ENCODE results near the gene DNAJC4.

The DNAJC4 gene

DNA sequence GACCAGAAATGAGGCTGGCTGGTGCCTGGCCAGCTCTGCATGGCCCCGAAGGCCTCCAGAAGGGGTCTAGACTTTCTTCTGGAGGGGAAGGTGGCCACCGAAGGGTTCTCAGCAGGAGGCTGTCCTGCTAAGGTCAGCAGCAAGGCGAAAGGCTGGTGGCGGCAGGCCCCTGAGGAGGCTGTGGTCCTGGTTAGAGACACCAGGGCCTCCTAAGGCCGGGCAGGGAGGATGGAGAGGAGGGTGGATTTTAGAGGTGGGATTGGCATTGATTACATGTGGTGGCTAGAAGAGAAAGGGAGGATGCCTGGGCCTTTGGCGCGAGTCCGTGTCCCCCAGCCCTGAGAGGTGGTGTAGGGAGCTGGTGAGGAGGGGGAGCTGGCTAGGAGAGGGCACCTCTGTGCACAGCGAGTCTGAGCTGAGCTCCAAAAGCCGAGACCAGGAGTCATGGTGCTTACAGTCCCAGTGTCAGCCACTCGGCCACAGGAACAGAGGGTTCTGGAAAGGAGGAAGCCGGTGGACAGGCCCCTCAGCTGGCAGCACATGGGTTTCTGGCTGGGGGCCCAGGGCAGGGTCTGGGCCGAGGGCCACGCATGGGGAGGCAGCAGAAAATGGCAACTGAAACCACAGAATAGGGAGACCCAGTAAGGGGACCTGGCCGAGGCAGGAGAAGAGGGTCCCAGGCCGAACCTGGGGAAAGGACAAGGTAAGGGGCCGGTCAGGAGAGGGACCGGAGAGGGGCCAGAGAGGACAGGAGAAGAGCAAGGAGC is 21.4 kb upstream of the DNAJC4 start:
- DNase-seq, result no peak

DNA sequence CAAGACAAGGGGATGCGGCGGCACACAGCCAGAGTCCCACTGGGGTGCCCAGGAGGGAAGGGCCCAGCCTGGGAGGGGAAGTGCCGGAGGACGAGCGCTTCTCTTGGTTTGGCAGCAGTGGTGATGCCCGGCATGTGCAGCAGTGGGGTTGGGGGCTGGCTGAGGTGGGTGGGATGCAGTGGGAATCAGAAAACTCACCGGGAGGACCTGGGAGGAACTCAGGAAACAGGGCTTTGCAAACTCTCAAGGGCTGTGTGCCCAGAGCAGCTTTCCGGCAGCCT is 20.8 kb upstream of the DNAJC4 start:
- no peak for DNase-seq

DNA sequence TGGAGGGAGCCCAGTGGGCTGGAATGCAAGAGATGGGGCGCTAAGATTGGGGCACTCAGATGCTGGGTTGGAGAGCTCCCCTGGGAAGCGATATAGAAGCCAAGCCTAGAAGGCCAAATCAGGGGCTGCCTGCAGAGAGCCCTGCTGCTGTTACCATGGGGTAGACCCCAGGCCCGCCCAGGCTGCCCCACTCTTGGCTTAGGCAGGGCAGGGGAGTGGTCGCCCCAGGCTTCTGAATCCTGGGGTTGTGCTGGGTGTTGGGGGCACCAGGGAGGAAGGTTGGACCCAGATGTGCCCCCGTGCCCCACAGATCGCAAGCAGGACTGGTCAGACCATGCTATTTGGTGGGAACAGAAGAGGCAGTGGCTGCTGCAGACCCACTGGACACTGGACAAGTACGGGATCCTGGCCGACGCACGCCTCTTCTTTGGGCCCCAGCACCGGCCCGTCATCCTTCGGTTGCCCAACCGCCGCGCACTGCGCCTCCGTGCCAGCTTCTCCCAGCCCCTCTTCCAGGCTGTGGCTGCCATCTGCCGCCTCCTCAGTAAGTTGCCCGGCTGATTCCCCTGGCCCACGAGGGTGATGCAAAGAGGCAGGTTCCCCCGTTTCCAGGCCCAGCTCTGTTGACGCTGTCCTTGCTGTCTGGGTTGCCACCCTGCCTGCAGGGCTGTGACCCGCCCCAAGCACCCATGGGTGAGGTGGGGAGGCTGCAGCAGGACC is 19.9 kb upstream of the DNAJC4 start:
- no peak for DNase-seq

DNA sequence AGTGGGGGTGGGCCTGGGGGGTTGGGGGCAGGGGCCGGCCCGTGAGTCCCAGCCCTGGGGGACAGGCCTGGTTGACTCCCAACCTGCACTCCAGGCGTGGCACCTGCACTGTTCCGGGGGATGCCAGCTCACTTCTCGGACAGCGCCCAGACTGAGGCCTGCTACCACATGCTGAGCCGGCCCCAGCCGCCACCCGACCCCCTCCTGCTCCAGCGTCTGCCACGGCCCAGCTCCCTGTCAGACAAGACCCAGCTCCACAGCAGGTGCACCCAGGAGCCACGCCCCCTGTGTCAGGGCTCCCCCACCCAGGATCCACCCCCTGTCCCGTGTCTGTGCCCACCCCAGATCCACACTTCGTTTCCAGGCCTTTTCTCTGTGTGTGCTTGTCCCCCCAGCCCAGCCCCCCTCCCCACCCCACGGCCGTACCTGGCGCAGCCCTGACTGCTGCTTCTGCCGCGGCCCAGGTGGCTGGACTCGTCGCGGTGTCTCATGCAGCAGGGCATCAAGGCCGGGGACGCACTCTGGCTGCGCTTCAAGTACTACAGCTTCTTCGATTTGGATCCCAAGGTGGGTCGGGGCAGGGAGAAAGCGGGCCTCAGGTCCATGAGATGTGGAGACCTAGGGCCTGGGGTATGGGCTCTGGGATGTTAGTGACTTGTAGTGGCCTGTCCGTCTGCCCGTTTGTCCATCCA is 19.0 kb upstream of the DNAJC4 start:
- DNase-seq, result no peak

DNA sequence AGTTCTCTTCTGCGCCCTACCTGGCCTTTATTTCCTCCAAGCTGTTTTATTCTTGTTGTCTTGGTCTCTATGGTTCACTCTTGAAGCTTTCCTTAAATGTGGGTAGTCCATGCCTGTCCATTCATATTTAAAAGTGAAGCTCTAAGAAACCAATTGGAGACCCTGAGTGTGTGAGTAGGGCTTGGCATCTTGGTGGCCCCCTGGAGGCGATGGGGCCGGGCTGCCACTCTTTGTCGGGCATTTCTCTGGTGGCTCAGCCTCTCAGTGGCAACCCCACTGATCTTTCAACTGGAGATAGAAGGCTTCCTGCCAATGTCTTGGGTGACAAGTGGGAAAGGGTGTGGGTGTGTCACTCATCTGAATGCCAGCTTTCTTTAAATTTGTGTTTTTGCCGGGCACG is 13.5 kb upstream of the DNAJC4 start:
- no peak for DNase-seq

DNA sequence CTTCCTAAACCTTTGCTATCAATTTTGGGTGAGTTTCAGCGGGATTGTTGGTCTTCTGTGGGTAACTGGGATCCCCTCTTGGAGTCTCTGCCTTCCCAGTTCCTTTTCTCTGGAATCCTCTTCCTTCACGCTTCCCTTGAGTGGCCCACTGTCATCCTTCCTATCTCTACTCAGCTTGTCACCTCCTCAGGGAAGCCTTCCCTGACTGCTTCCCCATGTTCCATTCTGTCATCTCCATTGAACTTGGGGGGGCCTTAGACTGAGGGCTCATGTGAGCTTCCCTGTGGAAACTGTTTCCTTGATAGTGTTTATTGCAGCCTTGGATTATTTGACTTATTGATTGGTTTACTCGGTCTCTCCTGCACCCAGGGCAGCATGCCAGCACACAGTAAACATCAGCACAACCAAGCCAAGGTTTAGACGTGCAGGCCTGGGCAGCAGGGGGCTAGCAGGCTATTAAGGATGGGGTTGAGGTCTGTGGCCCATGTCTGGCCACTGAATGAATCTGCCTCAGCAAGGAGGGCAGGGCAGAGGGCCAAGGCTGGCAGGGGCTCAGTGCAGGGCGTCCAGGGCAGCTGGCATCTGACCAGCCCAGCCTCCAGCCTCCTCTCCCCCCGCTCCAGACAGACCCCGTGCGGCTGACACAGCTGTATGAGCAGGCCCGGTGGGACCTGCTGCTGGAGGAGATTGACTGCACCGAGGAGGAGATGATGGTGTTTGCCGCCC is 11.6 kb upstream of the DNAJC4 start:
- DNase-seq, result no peak

DNA sequence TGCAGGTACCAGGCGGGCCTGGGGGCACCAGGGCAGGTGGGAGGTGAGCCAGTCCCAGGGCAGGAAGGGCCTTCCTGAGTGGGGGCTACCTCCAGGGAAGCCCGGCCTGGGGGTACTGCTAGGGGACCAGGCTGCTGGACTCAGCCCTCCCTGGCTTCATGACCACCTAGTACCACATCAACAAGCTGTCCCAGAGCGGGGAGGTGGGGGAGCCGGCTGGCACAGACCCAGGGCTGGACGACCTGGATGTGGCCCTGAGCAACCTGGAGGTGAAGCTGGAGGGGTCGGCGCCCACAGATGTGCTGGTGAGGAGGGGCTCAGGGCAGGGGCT is 11.0 kb upstream of the DNAJC4 start:
- no peak for DNase-seq

DNA sequence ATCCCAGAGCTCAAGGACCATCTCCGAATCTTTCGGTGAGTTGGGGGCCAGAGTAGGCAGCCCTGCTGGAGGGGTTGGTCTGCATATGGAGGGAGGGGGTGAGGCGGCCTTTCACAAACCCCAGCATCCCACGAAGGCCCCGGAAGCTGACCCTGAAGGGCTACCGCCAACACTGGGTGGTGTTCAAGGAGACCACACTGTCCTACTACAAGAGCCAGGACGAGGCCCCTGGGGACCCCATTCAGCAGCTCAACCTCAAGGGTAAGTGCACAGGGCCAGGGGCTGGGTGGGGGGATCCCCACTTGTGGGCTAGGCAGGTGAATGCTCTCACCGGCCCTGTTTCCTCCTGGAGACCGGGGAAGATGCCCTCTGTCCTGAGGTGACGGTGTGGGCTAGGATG is 10.6 kb upstream of the DNAJC4 start:
- DNase-seq, result no peak

DNA sequence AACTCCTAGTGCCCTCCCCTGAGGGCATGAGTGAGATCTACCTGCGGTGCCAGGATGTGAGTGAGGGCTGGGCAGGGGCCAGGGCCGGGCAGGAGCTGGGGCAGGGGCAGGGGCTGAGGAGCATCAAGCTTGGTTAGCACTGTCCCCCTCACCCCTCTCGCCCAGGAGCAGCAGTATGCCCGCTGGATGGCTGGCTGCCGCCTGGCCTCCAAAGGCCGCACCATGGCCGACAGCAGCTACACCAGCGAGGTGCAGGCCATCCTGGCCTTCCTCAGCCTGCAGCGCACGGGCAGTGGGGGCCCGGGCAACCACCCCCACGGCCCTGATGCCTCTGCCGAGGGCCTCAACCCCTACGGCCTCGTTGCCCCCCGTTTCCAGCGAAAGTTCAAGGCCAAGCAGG is 10.1 kb upstream of the DNAJC4 start:
- DNase-seq, result no peak

DNA sequence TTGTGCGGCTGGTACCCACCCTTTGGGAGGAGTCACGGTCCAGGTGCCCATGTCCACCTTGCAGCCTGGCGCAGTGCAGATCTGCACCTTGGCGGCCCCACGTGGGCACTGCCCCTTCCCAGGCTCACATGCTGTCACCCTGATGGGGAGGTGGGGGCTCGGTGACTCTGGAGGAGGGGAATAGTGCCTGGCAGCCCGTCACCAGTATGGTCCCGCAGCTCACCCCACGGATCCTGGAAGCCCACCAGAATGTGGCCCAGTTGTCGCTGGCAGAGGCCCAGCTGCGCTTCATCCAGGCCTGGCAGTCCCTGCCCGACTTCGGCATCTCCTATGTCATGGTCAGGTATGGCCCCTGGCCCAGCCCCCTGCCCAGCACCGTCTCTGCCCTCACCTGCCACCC is 9.6 kb upstream of the DNAJC4 start:
- no peak for DNase-seq

DNA sequence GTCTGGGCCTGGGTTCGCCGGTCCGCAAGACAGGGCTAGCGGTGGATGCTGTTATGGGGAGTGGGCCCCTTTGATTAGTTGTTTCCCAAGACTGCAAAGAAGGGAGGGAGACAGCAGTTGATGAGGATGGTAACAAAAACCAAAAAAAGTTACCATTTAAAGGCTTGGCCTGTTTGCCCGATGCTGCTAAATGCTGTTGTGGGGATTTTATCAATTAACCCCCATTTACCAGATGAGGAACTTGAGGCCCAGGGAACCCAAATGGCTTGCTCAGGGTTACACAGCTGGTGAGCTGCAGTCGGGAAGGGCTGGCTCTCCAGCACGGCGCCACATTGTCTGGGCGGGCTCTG is 7.7 kb upstream of the DNAJC4 start:
- DNase-seq, result no peak

DNA sequence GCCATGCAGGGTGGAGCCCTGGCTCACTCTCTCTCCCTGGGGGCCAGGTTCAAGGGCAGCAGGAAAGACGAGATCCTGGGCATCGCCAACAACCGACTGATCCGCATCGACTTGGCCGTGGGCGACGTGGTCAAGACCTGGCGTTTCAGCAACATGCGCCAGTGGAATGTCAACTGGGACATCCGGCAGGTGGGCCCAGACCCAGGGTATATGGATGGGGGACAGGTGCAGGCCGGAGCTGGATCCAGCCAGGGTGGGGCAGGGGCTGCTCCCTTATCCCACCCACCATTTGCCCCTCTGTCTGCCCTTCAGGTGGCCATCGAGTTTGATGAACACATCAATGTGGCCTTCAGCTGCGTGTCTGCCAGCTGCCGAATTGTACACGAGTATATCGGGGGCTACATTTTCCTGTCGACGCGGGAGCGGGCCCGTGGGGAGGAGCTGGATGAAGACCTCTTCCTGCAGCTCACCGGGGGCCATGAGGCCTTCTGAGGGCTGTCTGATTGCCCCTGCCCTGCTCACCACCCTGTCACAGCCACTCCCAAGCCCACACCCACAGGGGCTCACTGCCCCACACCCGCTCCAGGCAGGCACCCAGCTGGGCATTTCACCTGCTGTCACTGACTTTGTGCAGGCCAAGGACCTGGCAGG is 7.2 kb upstream of the DNAJC4 start:
- DNase-seq, result no peak

DNA sequence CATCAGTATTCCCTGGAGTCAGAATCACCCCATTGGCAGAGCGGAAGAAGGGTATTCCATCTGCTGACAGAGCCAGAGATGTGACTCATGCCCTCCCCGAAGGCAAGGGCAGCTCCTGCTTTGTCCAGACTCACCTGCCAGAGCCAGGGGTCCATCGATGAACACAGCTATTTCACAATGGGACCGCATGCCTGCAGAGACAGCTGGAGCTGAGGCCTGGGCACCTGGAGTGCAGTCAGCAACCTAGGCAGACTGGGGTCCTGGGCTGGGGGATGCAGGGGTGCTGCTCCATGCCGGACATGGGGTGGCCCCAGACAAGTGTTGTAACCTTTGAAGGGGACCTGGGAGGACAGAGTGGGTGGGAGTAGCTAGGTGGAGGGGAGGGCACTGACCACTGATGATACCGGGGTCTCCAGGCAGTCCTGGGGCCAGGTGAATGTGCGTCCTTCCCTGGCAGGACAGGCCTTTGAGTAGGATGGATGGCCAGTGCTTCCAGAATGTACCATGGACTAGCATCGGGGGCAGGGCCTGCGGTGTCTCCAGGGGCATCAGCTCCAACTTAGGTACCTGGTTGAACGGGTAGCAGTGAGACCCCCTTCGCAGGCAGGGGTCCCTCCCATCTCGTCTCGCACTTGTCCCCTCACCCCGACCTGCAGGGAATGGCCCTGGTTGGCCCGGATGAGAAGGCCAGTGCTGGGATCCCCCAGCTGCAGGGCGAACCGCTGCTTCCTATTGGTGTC is 6.0 kb upstream of the DNAJC4 start:
- DNase-seq, result no peak

DNA sequence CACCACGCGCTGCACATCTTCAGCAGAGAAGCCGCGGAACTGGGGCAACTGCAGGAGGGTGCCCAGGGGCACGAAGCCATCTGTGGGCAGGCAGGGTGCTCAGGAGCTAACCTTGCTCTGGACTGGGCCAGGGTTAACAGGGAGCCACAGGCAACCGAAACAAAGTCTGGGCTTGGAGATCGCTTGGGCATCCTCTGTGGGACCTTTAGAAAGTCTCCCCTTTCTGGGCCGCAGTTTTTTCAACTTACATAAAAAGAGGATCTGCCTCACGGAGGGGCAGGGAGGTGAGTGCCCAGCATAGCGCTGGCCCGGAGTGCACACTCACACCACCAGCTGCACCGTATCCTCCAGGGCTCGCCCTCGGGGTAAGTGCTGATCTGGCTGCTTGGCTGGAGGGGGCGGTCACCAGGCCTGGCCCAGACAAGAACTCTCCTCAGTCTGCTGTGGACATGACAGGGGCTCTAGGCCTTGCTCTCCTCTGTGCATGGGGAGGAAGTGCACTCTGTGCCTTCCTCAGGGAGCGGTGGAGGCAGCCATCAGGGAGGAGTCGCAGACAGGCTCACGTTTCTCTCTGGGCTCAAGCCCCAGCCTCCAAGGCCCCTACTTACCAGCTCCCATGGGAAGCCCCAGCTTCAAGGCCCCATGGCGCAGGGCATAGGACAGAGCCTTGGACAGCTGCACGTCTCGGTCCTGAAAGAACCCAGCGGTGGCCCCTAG is 5.3 kb upstream of the DNAJC4 start:
- DNase-seq, result no peak

DNA sequence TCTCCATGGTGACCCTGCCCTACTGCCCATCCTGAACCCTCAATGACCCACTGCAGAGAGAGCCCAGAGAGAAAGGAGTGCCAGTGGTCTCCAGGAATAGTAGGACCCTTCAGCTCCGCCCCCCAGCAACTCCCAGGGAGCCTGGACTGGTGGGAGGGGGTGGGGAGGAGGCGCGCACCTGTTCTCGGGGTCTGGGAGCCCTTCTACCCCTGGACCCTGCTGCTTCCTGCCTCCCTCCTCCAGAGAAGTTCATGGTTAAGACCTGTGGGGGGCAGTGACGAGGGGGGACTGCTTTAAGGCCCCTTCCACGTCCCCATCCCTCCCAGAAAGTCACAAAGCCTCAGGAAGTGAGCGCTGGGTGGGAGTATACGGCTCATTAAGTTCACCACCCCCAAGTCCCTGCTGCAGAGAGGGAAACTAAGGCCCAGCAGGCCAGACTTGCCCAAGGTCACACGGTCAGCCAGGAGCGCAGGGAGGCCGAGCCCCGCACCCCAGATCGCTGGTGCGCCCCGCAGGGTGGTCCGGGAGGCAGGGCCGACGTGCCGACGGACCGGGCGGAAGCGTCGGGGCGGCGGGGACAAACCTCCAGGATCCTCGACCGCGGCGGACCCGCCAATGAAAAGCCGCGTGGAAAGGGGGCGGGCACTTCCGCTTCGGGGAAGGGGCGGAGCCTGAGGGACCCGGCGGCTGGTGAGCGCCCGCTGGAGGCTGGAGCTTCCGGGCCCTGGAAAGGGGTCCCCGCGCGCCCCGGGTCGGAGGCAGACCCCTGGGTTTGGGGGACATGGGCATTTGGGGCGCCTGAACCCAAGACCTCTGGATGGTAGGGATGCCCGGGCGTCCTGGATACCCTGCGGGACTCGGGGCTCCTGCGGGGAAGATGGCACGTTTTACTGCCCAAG is 4.5 kb upstream of the DNAJC4 start, which contains the start of the genes NUDT22 and TRPT1:
Gene NUDT22 (plus strand): TSS at position 667 of the 899 bp plus-strand sequence. CDS start 379 bp downstream, outside the sequence.
Gene TRPT1 (minus strand): TSS at position 579 of the 899 bp plus-strand sequence. CDS start 326 bp downstream, at position 253.
- DNase-seq, result peak; percentile 89

DNA sequence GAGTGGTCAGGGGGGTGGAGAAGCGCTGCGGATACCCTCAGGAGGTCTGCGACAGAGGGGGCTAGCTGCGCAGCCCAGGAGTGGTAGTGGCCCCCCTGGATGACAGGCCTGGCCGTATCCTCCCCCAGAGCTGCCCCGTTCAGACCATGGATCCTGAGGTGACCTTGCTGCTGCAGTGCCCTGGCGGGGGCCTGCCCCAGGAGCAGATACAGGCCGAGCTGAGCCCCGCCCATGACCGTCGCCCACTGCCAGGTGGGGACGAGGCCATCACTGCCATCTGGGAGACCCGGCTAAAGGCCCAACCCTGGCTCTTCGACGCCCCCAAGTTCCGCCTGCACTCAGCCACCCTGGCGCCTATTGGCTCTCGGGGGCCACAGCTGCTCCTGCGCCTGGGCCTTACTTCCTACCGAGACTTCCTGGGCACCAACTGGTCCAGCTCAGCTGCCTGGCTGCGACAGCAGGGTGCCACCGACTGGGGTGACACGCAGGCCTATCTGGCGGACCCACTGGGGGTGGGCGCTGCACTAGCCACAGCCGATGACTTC is 3.8 kb upstream of the DNAJC4 start:
- peak; percentile 75 for DNase-seq

DNA sequence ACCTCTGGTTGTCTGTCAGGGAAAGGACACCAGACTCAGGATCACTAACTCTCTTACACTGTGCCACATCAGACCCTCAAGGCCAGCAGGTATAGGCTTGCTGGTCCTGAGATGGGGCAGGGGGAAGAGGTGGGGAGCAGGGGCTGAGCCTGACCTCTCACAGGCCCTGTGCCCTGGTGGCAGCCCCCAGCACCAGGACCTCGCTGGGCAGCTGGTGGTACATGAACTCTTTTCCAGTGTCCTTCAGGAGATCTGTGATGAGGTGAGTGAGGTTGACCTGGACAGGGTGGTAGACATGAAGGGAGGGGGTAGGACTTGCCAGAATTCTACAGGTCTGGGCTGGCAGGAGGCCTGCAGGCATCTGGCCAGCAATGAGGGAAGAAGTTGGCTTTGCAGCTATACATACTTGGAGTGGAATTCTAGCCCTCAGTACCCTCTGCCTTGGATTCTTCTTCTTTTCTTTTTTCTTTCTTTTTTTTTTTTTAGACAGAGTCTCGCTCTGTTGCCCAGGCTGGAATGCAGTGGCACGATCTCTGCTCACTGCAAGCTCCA is 2.9 kb upstream of the DNAJC4 start:
- no peak for DNase-seq

DNA sequence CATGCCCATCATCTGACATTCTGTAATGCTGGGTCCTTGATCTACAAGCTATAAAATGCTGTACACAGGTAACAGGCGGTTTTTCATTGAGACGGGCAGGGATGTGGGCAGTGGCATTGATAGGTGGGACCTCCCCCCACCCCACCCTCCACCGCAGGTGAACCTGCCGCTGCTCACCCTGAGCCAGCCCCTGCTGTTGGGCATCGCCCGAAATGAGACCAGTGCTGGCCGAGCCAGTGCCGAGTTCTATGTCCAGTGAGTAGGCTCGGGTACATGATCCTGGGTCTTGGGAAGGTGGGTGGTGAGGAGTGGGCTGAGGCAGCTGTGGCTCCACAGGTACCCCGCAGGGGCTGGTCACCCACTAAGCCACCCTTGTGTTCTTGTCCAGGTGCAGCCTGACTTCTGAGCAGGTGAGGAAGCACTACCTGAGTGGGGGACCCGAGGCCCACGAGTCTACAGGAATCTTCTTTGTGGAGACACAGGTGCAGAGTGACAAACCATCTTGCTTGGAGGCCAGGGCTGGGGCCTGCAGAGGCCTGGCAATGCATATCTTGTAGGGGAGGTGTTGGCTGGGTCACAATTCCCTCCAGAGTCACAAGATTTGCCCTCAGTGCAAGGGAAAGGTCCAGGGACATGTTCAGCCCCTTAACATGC is 1.1 kb upstream of the DNAJC4 start:
- no peak for DNase-seq

DNA sequence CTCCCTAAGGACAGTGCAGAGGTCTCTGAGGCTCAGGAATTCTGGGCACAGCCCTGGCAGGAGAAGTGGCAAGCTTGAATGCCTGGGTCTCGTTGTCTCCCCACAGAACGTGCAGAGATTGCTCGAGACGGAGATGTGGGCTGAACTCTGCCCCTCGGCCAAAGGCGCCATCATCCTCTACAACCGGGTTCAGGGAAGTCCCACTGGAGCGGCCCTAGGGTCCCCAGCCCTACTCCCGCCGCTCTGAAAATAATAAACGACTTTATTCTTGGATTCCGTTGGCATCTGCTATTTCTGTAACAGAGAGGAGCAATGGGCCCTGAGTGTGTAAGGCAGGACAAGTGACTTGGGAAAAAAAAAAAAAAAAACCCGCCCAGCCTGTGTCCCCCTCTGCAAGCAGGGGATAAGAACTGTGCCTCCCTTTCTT is 591 bp upstream of the DNAJC4 start:
- no peak for DNase-seq

Measured in CD4-positive, alpha-beta T cell treated with Interleukin-21 for 1 hour (primary cell).